Peyer's patch (tissue), 4 donors: Measurements from ENCODE around the gene PKN2. TPM values are rescaled to one million over a fixed set of nuclear protein-coding genes. Genes with fewer than 3 reads are reported as not detected.

Experiments
- DNase-seq, 3 donors: peaks; one replicate each; pipeline ENCODE4 v3.0.0-alpha.2; 2017 to 2019
- H3K27ac ChIP-seq, 4 donors: fragments of 200-600 bp; sonication (generic); one replicate each; pipeline ENCODE4 v1.5.1; 2016 to 2019
- H3K27me3 ChIP-seq, 2 donors: fragments of 200-600 bp; sonication (generic); one replicate each; pipeline ENCODE4 v1.5.1; 2019
- H3K36me3 ChIP-seq, 3 donors: fragments of 200-600 bp; sonication (generic); one replicate each; pipeline ENCODE4 v1.5.1; 2016 to 2019
- H3K4me1 ChIP-seq, 4 donors: fragments of 200-600 bp; sonication (generic); one replicate each; pipeline ENCODE4 v1.5.1; 2016 to 2019
- H3K4me3 ChIP-seq, 4 donors: fragments of 200-600 bp; sonication (generic); 1 replicate in 3 of 4; 2 replicates in 1 of 4; pipeline ENCODE4 v1.5.1; 2016 to 2019; ENCODE audit warnings: mild to moderate bottlenecking in 1 of 4
- H3K9me3 ChIP-seq, 4 donors: fragments of 200-600 bp; sonication (generic); one replicate each; pipeline ENCODE4 v1.5.1; 2016 to 2019; ENCODE audit warnings: mild to moderate bottlenecking in 1 of 4
- CTCF ChIP-seq, 6 experiments: fragments of 450-650 bp in 4 of 6; fragments of 200-600 bp in 2 of 6; sonication (generic) in 1 of 6; IDR thresholded peaks; one replicate each; pipeline ENCODE4 v1.5.1; 2017 to 2019; ENCODE audit warnings: antibody characterized with exemption in 6 of 6, mild to moderate bottlenecking in 3 of 6, moderate library complexity in 1 of 6
- POLR2A ChIP-seq, 2 donors: fragments of 450-650 bp; IDR thresholded peaks; one replicate each; pipeline ENCODE4 v1.5.1; 2017; ENCODE audit warnings: antibody characterized with exemption in 2 of 2, mild to moderate bottlenecking in 2 of 2, moderate library complexity in 2 of 2
- total RNA-seq, 4 donors: library from RNA; depleted of rRNA; stranded (reverse); fragments of >200 nt; gene quantifications; one replicate each; pipeline ENCODE4 v1.1.0, GENCODE V29; 2016

Gene PKN2
- total RNA-seq, 4 donors from 2014 or later, result 97.6 to 201 (median 105) TPM

DNA sequence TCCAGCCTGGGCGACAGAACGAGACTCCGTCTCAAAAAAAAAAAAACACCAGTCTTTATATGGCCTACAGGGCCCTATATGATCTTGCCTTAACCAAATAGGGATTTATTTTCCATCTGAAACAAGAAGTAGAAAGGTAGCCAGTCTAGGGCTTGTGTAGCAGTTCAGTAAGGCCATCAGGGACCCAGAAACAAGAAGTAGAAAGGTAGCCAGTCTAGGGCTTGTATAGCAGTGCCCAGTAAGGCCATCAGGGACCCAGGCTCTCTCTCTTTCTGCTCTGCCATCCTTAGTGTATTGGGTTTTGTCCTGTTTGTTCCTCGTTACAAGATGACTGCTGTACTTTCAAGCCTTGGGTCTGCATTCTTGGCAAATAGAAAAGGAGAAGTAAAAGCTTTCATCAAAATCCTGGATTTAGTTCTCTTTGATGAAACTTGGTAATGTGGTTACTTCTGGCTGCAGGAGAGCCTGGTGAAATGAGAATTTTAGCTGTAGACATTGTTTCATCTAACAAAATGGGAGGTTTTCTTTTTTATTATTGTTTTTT lies 46.1 kb downstream of the PKN2 start:
- Histone ChIP-seq H3K36me3 (peaks cover 0 to 3% (median 0%) of the 10 kb centered on the region in 3 donors), H3K27ac (no peak overlapping the region), H3K9me3 (peaks cover 0 to 4% (median 0%) of the 10 kb centered on the region in 4 donors), H3K27me3 (no peaks in the 10 kb centered on the region), H3K4me1 (peaks cover 0 to 16% (median 2%) of the 10 kb centered on the region in 4 donors), H3K4me3 (no peak overlapping the region)
- TF ChIP-seq POLR2A (IDR thresholded peaks at IDR 0.05), result no peak
- TF ChIP-seq CTCF (IDR thresholded peaks at IDR 0.05), result no peak
- no peak for DNase-seq

- no peak overlapping the region for H3K4me3 ChIP-seq
- H3K36me3 ChIP-seq, result peaks cover 0 to 3% (median 0%) of the 10 kb centered on the region in 3 donors
- no peak for DNase-seq
- no peaks in the 10 kb centered on the region for H3K27me3 ChIP-seq
- H3K4me1 ChIP-seq, result peaks cover 0 to 16% (median 2%) of the 10 kb centered on the region in 4 donors
- peak overlapping the region in 2 of 4 donors; percentile 3 to 36 for H3K27ac ChIP-seq
- no peak for TF ChIP-seq POLR2A (IDR thresholded peaks at IDR 0.05)
- TF ChIP-seq CTCF (IDR thresholded peaks at IDR 0.05), result no peak
- H3K9me3 ChIP-seq, result peaks cover 0 to 5% (median 0%) of the 10 kb centered on the region in 4 donors
Measured at GRCh38 chr1:88730995-88731394, 46.9 kb downstream of the PKN2 start.

DNA sequence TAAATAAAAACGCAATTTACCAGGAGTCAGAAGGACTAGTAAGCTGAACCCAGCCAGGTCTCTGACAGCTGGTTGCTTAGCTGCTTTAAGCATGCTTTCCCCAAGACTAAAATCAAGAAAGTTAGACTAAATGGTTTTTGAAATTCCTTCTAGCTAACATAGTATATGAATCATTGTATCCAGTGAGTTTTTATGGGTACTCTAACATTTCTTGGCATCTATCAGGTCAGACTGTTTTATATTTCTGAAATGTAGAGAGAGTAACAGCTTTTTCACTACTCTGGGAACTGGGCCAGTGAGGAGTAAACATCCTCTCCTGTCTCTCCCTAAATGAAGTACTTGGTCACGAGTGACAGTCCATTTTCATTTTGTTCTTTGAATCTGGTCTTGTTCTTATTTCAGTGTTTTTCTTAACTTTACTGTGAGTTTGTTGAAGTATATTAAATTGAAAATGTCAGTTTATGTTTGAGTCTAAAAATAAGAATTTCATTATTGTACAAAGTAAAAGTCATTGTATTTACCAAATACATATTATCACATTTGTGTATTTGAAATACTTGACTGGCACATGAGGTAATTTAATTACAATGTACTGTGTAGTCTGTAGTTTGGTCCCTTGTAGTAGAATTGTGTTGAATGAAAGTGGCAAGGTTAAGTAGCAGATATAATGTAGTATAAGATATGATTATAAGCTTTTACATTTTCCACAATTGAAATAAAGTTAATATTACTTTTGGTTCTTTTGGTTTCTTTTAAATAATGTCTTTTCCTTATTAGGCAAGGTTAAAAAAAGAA lies 47.6 kb downstream of the PKN2 start:
- TF ChIP-seq CTCF (IDR thresholded peaks at IDR 0.05) (no peak), POLR2A (IDR thresholded peaks at IDR 0.05) (no peak)
- Histone ChIP-seq H3K4me1 (peaks cover 0 to 16% (median 2%) of the 10 kb centered on the region in 4 donors), H3K36me3 (peaks cover 0 to 3% (median 0%) of the 10 kb centered on the region in 3 donors), H3K9me3 (peaks cover 0 to 5% (median 0%) of the 10 kb centered on the region in 4 donors), H3K27me3 (no peaks in the 10 kb centered on the region), H3K27ac (peak overlapping the region in 2 of 4 donors; percentile 3 to 36), H3K4me3 (no peak overlapping the region)
- DNase-seq, result no peak

DNA sequence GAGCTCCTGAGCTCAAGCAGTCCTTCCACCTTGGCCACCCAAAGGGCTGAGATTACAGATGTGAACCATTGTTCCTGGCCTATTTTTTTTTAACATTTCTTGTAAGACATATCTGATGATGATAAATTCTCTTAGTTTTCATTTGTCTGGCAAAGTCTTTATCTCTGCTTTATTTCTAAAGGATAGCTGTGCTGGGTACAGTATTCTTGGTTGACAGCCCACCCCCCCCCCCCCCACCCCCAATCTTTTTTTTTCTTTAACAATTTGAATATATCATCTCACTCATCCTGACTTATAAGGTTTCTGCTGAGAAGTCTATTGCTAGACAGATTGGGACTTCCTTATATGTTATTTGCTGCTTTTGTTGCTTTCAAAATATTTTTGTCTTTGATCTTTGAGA lies 51.3 kb downstream of the PKN2 start:
- peaks cover 0 to 10% (median 2%) of the 10 kb centered on the region in 4 donors for H3K4me1 ChIP-seq
- no peak overlapping the region for H3K27ac ChIP-seq
- no peaks in the 10 kb centered on the region for H3K27me3 ChIP-seq
- peaks cover 0 to 5% (median 0%) of the 10 kb centered on the region in 4 donors for H3K9me3 ChIP-seq
- no peak overlapping the region for H3K4me3 ChIP-seq
- DNase-seq, result no peak
- no peaks in the 10 kb centered on the region for H3K36me3 ChIP-seq
- TF ChIP-seq CTCF (IDR thresholded peaks at IDR 0.05), result no peak
- TF ChIP-seq POLR2A (IDR thresholded peaks at IDR 0.05), result no peak

GRCh38 chr1:88735909-88736308 lies 51.8 kb downstream of the PKN2 start:
- H3K36me3 ChIP-seq, result no peaks in the 10 kb centered on the region
- H3K27ac ChIP-seq, result no peak overlapping the region
- H3K27me3 ChIP-seq, result no peaks in the 10 kb centered on the region
- no peak overlapping the region for H3K4me3 ChIP-seq
- H3K4me1 ChIP-seq, result peaks cover 0 to 4% (median 0%) of the 10 kb centered on the region in 4 donors
- TF ChIP-seq CTCF (IDR thresholded peaks at IDR 0.05), result no peak
- no peak for TF ChIP-seq POLR2A (IDR thresholded peaks at IDR 0.05)
- DNase-seq, result no peak
- H3K9me3 ChIP-seq, result peaks cover 0 to 5% (median 0%) of the 10 kb centered on the region in 4 donors
